Myometrial cell (primary cell): ENCODE measurements around the gene SLC39A2. TPM values are rescaled to one million over a fixed set of nuclear protein-coding genes. Genes with fewer than 3 reads are reported as not detected.

Experiments
- total RNA-seq: library from RNA; depleted of rRNA; stranded (reverse); fragments of >200 nt; gene quantifications from 2 replicates; pipeline ENCODE4 v1.2.3, GENCODE V29; 2015

Gene SLC39A2
- 0.18 and 0.58 TPM in 2 replicates for total RNA-seq

GRCh38 chr14:20998674-20999366, at the start of gene SLC39A2:
TSS of gene SLC39A2 (plus strand) at chr14:20999293. CDS start at chr14:20999447, 154 bp downstream.

GRCh38 chr14:20954736-20955537, 44.2 kb upstream of the SLC39A2 start, which contains the start of gene RNASE2:
TSS of gene RNASE2 (plus strand) at chr14:20955487. CDS start at chr14:20955772, 285 bp downstream.

GRCh38 chr14:20989787-20990600, 9.1 kb upstream of the SLC39A2 start, which contains the start of gene METTL17:
TSS of gene METTL17 (plus strand) at chr14:20989980. CDS start at chr14:20990003, 23 bp downstream.

GRCh38 chr14:21024585-21025370, 25.7 kb downstream of the SLC39A2 start, which contains the start of gene NDRG2:
TSS of gene NDRG2 (minus strand) at chr14:21025061. CDS start at chr14:21023315, 1,746 bp downstream.

GRCh38 chr14:21029917-21030316, 30.8 kb downstream of the SLC39A2 start, which contains the start of gene TPPP2:
TSS of gene TPPP2 (plus strand) at chr14:21030217. CDS start at chr14:21030582, 365 bp downstream.

GRCh38 chr14:21034707-21035106, 35.6 kb downstream of the SLC39A2 start, which contains the start of gene RNASE13:
TSS of gene RNASE13 (minus strand) at chr14:21034807. CDS start at chr14:21034288, 519 bp downstream.

GRCh38 chr14:21041676-21042433, 42.8 kb downstream of the SLC39A2 start, which contains the start of gene RNASE7:
TSS of gene RNASE7 (plus strand) at chr14:21042362. CDS start at chr14:21042993, 631 bp downstream.

Other genes with a start within 250 kb of the SLC39A2 start
- gene EDDM3B, start 230.9 kb upstream of the SLC39A2 start, total RNA-seq = not detected in 2 replicates
- not detected in 2 replicates for gene RNASE6, start 218.0 kb upstream of the SLC39A2 start, total RNA-seq
- gene RNASE1, start 196.4 kb upstream of the SLC39A2 start, total RNA-seq = not detected in 2 replicates
- not detected in 2 replicates for gene RNASE3, start 107.9 kb upstream of the SLC39A2 start, total RNA-seq
- gene RNASE2, start 43.8 kb upstream of the SLC39A2 start, total RNA-seq = not detected in 2 replicates
- 72.5 and 78.1 TPM in 2 replicates for gene METTL17, start 9.3 kb upstream of the SLC39A2 start, total RNA-seq
- gene NDRG2, start 25.8 kb downstream of the SLC39A2 start, total RNA-seq = 0.18 TPM in 1 of 2 replicates, not detected in the other
- gene TPPP2, start 30.9 kb downstream of the SLC39A2 start, total RNA-seq = not detected in 2 replicates
- not detected in 2 replicates for gene RNASE13, start 35.5 kb downstream of the SLC39A2 start, total RNA-seq
- not detected in 2 replicates for gene RNASE7, start 43.1 kb downstream of the SLC39A2 start, total RNA-seq
- gene RNASE8, start 58.5 kb downstream of the SLC39A2 start, total RNA-seq = not detected in 2 replicates
- 20.9 and 30.8 TPM in 2 replicates for gene ARHGEF40, start 71.0 kb downstream of the SLC39A2 start, total RNA-seq
- gene ZNF219, start 99.4 kb downstream of the SLC39A2 start, total RNA-seq = 0.29 and 1.1 TPM in 2 replicates
- not detected in 2 replicates for gene TMEM253, start 101.8 kb downstream of the SLC39A2 start, total RNA-seq
- gene OR5AU1, start 156.8 kb downstream of the SLC39A2 start, total RNA-seq = not detected in 2 replicates